GM04503 (cell line): ENCODE measurements around the gene PCDHB1.

ENCODE experiments used
- DNase-seq: peaks from one replicate; pipeline ENCODE4 v3.0.0-alpha.2; 2012; ENCODE audit warnings: low read depth

Gene PCDHB1, protein sequence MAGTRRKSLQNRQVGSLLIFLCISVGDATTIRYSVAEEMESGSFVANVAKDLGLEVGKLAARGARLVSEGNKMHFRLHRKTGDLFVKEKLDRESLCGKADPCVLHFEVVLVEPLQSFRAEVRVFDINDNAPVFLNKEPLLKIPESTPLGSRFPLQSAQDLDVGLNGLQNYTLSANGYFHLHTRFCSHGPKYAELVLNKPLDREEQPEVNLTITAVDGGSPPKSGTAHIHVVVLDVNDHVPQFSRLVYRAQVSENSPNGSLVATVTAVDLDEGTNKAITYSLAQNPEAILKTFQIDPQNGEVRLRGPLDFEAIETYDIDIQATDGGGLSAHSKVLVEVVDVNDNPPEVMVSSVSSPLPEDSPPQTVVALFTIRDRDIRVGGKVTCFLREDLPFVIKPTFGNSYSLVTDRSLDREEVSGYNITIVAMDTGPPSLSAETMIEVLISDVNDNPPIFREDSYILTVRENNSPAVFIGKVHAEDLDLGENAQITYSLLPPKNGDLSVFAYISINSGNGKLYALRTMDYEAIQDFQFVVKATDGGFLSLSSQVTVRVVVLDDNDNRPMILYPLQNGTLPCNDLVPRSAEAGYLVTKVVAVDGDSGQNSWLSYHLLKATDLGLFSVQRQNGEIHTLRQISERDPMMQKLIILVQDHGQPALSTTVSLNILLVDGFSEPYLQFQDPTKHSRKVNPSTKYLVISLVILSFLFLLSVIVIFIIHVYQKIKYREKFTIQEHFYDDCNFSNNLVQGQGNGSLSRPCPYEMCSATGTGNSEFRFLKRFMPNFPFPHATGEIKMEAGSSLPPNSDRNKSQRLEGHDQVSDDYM

GRCh38 chr5:141050622-141051520 lies at the start of gene PCDHB1:
Gene PCDHB1, plus strand, starts transcription at chr5:141051374. Its CDS starts 97 bp downstream, at chr5:141051471.
- no peak for DNase-seq

DNA sequence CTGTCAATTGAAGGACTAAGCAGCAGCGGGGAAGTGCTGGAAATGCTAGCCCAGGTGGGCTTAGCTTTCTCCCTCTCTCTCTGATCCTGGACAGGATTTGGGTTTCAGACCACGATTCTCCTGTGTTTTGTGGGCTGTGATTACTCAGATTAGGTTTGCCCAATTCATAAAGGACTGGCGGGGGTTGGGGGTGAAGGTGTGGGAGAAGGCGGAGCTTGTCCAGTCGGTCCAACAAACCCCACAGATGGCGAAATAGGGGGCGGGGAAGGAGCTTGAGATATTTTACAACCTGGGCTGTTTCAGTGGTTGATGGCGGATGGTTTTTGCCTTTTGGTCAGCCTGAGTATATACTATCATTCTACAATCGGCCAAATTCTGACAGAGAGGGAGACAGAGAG lies 49.7 kb upstream of the PCDHB1 start:
- no peak for DNase-seq

- no peak for DNase-seq
Observed at GRCh38 chr5:141001844-141002604, 49.1 kb upstream of the PCDHB1 start.

GRCh38 chr5:141002605-141002965 lies 48.6 kb upstream of the PCDHB1 start:
- DNase-seq, result no peak

DNA sequence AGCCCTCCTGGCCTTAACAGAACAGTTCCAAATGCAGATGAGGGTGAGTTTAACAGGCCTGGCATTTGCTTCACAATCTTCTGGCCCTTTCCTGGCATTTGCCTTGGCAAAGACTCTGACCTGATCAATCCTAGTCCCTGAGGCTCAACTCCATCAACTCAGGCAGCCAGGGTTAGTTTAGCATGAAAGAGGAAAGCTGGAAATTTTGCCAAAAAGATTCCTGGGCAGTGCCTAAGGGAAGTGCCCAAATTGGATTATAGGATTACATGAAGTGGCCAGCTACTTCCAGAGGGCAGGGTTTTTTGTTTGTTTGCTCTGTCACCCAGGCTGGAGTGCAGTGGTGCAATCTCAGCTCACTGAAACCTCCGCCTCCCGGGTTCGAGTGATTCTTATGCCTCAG lies 48.1 kb upstream of the PCDHB1 start:
- DNase-seq, result no peak

- DNase-seq, result no peak
Observed at GRCh38 chr5:141003791-141004611, 47.2 kb upstream of the PCDHB1 start.

GRCh38 chr5:141007791-141008190 lies 43.4 kb upstream of the PCDHB1 start:
- DNase-seq, result no peak

DNA sequence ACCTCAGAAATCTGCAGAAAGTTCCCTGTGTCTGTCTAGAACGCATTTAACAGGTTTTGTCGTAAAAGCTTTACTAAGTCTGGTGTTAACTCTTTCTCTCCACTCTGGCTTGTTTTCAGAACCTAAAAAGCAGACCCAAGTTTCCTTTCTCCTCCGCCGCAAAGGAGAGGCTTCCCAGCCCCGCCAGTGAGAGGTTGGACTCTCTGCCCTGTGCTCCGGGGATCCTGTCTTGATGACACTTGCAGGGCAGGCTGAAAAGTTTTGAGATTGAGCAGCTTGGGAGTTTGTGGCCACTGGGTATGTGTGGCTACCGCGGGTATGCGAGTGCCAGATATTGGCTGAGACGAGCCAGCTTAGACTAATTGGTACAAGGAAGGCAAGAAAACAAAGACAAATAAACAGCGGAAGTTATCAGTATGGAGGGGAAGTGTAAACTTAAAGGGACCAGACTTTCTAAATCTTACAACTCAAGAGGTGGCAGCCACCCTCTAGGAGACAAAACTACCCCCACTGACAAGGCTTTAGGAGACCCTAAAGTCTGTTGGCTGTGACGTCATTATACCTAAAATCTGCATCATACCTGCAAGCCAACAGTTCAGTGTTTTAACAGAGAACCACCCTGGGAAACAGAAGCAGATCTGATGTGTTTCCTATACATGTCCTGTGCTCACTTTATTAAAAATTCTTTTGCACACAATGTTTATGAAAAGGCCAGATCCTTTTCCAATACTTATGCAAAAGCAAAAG lies 41.0 kb upstream of the PCDHB1 start:
- no peak for DNase-seq

DNA sequence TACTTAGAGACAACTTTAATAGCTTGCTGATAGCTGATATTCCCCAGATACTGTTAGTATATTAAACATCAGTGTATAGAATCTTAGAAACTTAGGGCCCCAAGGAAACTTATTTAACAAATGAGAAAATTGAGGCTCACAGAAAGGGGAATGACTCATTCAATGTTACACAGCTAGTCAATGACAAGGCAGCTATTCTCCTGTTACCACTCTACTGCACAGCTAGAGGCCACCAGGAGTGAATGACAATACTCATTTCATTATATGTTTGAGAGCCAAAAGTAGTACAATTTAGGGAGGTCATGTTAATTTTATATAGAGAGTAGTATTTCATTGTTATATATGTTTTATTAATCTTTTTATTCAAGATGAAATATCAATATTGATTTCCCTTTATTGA lies 33.2 kb upstream of the PCDHB1 start:
- no peak for DNase-seq

- DNase-seq, result no peak
Observed at GRCh38 chr5:141022384-141022783, 28.8 kb upstream of the PCDHB1 start.

- DNase-seq, result no peak
Observed at GRCh38 chr5:141031006-141031405, 20.2 kb upstream of the PCDHB1 start.

GRCh38 chr5:141032626-141033025 lies 18.5 kb upstream of the PCDHB1 start:
- DNase-seq, result no peak

GRCh38 chr5:141039061-141039460 lies 12.1 kb upstream of the PCDHB1 start:
- no peak for DNase-seq

- DNase-seq, result no peak
Observed at GRCh38 chr5:141039517-141039916, 11.7 kb upstream of the PCDHB1 start.

GRCh38 chr5:141040093-141040770 lies 10.9 kb upstream of the PCDHB1 start:
- DNase-seq, result no peak

DNA sequence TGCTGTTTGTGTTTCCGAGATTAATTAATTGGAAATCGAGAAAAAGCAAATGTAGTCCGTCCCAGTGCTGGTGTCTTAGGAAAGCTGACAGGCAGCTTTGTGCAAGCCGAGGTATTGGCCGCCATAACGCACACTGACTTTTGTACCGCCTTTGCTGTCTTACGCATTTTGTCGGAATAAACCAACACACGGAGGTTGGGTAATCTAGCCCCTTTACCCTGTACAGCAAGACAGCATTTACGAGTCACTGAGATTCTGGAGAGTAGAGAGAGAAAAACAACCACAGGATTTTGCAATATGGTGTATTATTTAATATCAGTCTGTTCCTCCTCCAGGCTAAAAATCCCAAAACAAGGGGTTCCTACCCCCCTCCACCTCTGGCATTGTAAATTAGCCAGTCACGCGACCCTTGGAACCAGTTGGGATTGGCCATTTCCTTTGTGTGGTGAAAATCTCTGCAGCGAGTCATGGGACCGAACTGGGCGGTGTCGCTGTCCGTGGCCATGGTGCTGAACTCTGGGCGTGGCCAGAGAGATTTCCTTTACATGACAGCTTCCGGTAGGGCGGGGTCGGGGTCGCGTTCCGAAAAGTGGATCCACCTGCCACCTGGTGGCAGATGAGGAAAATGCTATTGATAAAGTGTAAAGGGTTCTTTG lies 10.3 kb upstream of the PCDHB1 start:
- peak; percentile 3 for DNase-seq

GRCh38 chr5:141041427-141041785 lies 9.8 kb upstream of the PCDHB1 start:
- DNase-seq, result no peak

GRCh38 chr5:141042555-141042954 lies 8.6 kb upstream of the PCDHB1 start:
- DNase-seq, result no peak

- DNase-seq, result no peak
Observed at GRCh38 chr5:141051521-141051866, 320 bp downstream of the PCDHB1 start.
